ENCODE measurements around the gene DND1. TPM values are rescaled to one million over a fixed set of nuclear protein-coding genes. Genes with fewer than 3 reads are reported as not detected.

DND1 gene
- total RNA-seq, 1 experiment from 2014 or later: 1.8 TPM

- Histone ChIP-seq H3K9me3 (ENCODE audit: control insufficient read depth, insufficient read depth, low read depth, low read length) (no peaks in the 10 kb centered on the region), H3K36me3 (ENCODE audit: control insufficient read depth, insufficient read depth, low read length) (peaks cover 18% of the 10 kb centered on the region), H3K4me3 (ENCODE audit: low read depth in 2 of 2, low read length in 2 of 2) (no peak overlapping the region), H3K27ac (ENCODE audit: low read length) (no peak overlapping the region), H3K27me3 (ENCODE audit: control insufficient read depth, insufficient read depth, low read length) (no peaks in the 10 kb centered on the region), H3K4me1 (ENCODE audit: control insufficient read depth, insufficient read depth, low read length) (no peaks in the 10 kb centered on the region)
- intact Hi-C loops (cut with micrococcal nuclease; ENCODE audit: unreplicated experiment): no loop called here
- ATAC-seq (no peak), DNase-seq (ENCODE audit: low read depth, low spot score) (no peak)
- TF ChIP-seq CTCF (IDR thresholded peaks at IDR 0.05) (no peak), REST (IDR thresholded peaks at IDR 0.05; ENCODE audit: insufficient read depth in 1 of 2, low read depth in 2 of 2, low read length in 1 of 2) (no peak), POLR2AphosphoS5 (IDR thresholded peaks at IDR 0.05; ENCODE audit: low read depth, low read length) (no peak), TCF7L2 (IDR thresholded peaks at IDR 0.05; ENCODE audit: low read depth, low read length) (no peak), SIN3A (IDR thresholded peaks at IDR 0.05; ENCODE audit: borderline replicate concordance, insufficient read depth, low read depth, low read length) (no peak)
- CTCF ChIA-PET: no interaction called here
- POLR2A ChIA-PET: no interaction called here
- BruUV-seq (replicated peaks): no TSS peak
- in situ Hi-C loops (cut with HindIII; ENCODE audit: low pct_unique_long_range_greater_than_20kb, low sequenced_read_pairs): no loop called here
These were observed 5.6 kb upstream of the DND1 start for GRCh38 chr5:140678993-140679392.

GRCh38 chr5:140677947-140678346, 4.6 kb upstream of the DND1 start:
- intact Hi-C loops (cut with micrococcal nuclease; ENCODE audit: unreplicated experiment) (no loop called here), in situ Hi-C loops (cut with HindIII; ENCODE audit: low pct_unique_long_range_greater_than_20kb, low sequenced_read_pairs) (no loop called here)
- peaks cover 20% of the 10 kb centered on the region for H3K36me3 ChIP-seq (ENCODE audit: control insufficient read depth, insufficient read depth, low read length)
- ChIA-PET CTCF (no interaction called here), POLR2A (no interaction called here)
- no peak overlapping the region for H3K27ac ChIP-seq (ENCODE audit: low read length)
- H3K4me1 ChIP-seq (ENCODE audit: control insufficient read depth, insufficient read depth, low read length): no peaks in the 10 kb centered on the region
- TF ChIP-seq TCF7L2 (IDR thresholded peaks at IDR 0.05; ENCODE audit: low read depth, low read length) (no peak), REST (IDR thresholded peaks at IDR 0.05; ENCODE audit: insufficient read depth in 1 of 2, low read depth in 2 of 2, low read length in 1 of 2) (no peak), POLR2AphosphoS5 (IDR thresholded peaks at IDR 0.05; ENCODE audit: low read depth, low read length) (no peak), CTCF (IDR thresholded peaks at IDR 0.05) (no peak), SIN3A (IDR thresholded peaks at IDR 0.05; ENCODE audit: borderline replicate concordance, insufficient read depth, low read depth, low read length) (no peak)
- DNase-seq (ENCODE audit: low read depth, low spot score): no peak
- no peaks in the 10 kb centered on the region for H3K9me3 ChIP-seq (ENCODE audit: control insufficient read depth, insufficient read depth, low read depth, low read length)
- BruUV-seq (replicated peaks): no TSS peak
- H3K27me3 ChIP-seq (ENCODE audit: control insufficient read depth, insufficient read depth, low read length): no peaks in the 10 kb centered on the region
- no peak for ATAC-seq
- H3K4me3 ChIP-seq (ENCODE audit: low read depth in 2 of 2, low read length in 2 of 2): no peak overlapping the region
